ENCODE measurements around the gene NRG2.

NRG2 gene

DNA sequence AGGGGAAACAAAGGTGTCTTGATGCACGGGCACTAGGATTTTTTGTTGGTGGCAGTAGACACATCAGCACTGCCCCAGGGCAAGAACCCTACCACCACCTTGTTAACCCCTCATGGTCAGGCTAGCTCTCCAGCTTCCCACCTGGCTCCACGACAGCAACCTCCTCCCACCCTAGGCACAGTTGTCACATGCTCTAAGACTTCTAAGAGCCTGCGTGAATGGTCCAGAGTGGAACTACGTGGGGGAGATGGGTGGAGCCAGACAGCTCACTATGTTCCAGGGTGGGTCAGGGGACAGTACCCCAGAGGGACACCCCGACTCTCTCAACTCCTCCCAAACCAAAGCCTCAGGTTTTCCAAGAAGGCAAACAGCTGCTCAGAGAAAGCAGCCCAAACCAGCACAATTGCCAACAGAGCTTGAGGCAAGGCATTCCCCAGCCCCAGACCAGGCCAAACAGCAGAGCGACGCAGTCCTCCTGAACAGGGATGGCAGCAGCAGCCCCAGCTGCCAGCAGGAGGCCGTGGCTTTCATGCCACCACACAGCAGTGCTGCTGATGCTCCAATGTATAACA is 78.0 kb downstream of the NRG2 start:
- DNase-seq, result no peak

DNA sequence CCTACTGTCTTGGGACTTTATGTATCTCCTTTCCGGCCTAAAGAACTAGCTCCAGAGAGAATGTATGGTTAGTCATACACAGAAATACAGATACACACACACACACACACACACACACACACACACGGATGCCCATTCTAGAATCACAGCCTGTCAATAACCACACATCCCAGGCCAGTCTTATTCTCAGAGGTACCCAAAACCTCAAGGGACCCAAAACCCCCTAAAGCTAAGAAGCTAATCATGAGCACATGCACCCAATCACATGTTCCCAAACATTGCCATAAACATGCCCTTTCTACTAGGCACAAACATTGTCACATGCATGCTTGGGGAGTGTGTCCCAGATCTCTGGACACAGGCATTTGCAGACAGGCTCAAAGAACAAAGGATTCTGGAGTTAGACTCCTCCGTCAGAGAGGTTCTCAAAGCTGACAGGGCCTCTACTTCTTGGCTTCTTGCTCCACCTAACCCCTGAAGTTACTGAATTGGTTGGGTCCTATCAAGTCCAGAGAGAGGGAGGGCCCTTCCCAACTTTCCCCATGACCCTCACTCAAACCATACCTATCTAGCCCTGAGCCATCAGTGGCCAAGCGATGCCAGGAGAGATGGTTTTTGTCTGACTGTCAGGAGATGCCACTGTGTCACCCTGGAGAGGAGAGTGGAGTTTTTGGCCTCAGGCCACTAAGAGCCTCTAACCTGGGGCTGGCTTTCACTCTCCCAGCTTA is 78.7 kb downstream of the NRG2 start:
- no peak for DNase-seq

DNA sequence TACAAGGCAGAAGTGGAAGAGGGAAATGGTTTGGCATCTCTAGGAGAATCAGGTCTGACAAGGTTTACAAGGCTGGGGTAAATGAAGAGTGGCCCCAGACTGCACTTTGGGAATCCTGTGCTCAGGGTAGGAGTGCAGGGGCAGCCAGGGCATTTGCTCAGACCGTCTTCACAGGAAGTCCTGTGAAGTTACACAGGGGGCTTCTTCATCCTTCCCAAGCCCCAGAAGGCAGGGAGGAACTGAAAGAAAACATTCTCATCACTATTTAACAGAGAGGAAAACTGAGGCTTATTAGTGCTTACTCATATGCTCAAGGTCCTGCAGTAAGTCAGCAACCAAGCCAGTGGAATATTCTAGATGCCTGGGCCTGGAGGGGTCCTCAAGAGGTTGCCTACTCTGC is 80.7 kb downstream of the NRG2 start:
- no peak for DNase-seq

DNA sequence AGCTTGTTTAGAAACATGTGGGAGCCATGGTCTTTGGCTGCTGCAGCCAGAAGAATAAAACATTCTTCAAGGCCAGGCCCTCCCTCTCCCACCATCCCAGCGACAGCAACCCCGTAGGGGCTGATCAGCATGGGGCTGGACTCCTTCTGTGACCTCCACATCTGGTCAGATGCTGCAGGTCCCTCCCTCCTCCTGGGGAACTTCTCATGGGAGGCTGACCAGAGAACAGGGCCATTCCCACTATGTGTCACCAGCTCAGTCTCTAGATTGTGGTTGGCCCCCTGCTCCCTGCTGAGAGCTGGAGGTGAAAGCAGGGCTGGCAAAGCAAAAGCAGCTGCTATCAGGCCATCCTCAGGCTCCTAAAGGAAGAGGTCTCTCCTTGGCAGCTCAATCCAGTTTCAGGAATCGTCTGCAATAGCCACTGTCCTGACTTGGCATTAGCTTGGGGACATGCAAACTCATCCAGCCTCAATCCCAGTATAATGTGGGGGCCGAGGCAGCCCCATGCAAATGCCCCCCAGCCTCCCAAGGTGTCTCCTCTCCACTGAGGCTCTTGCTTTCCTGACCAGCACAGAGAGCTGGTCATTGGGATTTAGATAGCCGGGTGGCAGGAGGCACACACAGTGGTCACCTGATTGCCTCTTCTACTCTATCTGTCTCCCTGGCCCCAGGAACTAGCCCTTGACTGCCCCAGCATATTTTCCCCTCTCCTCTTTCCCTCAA is 81.5 kb downstream of the NRG2 start:
- no peak for DNase-seq

- no peak for DNase-seq
These were observed 82.2 kb downstream of the NRG2 start for GRCh38 chr5:139960723-139961383.

DNA sequence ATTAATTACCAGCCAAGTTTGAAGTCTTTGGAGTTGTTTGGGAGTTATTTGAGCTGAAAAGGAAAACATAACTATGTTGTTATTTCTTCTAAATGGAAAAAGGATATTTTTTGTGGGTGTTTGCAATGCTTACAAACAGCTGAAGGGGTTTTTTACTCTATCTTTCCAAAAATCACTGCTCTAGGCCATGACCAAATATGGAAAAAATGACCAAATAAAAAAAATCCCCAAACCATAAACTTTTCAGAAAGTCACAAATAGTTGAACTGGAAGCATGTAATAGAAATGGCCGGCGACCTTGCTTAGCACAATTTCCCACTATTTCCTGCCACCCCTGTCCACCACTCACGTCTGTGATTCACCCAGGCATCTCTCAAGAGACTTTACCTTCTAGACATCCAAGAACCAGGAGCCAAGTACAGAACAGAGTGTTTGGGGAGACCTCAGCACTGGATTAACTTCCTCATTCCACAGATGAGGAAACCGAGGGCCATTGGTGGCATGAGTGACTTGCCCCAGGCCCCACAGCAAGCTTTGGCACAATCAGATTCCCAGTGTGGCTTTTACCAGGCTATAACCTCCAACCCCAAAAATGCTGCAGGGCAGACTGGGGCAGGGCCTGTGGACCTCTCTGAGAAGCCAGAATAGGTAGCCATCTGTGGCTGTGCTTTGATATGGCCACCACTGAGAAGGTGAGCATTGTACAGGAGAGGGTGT is 84.5 kb downstream of the NRG2 start:
- DNase-seq, result no peak

DNA sequence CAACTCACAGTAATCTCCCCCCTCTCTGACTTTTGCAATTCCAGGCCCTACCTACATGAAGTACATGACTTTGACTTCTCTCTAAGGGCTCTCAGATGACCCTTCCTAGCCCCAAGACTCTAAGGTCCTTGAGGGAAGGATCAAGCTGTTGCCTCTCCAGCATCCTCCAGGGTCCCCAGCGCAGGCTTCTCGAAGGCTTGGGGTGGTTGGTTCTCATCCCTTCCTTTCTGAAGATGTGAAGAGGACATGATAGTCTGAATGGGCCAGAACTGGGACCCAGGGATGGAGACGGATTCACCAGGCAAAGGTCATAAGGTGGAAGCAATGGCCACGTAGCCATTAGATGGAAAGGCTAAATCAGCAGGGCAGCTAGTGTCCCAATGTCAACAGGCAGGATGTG is 86.8 kb downstream of the NRG2 start:
- no peak for DNase-seq

DNA sequence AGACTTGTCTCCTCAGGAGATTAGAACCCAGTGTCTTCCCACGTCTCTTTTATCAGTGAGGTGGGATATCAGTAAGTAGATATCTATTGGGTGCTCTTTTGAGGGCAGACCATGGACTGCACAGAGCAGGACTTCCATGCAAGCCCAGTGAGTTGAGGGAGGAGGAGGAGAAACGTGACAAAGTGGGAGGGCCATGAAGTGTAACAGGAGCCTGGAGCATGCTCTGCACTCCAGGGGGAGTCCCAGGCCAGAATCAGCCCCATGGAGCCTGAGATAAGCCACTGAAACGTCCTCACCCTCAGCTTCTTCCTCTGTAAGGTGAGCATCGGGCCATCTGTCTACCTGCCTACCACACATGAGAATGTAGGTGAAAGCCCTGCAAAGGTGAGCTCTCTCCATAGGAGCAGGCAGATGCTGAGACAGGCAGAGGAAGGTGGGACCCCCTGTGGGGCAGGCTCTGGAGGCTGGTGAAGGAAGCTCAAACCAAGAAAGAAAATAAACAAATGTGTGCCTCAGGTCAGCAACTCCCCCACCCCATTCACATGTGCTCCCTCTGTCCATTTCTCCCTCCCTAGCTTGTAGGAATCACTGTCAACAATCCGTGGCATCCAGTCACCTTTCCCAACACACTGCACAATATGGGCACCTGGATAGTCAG is 87.4 kb downstream of the NRG2 start:
- no peak for DNase-seq

DNA sequence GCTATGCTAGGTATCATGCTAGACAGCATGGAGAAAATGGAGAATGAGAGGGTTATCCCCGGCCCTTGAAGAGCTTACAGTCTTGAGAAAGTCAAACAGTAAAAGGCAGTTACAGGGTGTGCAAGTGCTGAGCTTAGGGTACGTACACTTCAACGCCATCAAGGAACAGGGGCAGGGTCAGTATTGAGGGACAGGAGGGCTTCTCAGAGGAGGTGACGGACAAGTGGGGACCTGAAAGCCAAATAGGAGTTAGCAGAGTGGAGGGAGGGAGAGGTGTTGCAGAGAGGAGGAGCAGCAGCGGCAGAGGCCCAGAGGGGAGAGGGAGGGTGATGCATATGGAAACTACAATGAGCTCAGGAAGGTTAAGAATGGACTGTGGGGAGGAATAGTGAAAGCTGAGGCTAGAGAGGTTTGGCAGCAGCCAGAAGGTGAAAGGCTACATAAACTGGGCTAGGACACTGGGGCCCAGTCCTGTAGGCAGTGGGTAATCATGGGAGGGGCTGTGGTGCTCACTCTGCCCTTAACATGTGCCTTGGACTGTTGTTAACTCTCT is 88.0 kb downstream of the NRG2 start:
- DNase-seq, result no peak

GRCh38 chr5:139954462-139954861 is 88.6 kb downstream of the NRG2 start:
- DNase-seq, result no peak

DNA sequence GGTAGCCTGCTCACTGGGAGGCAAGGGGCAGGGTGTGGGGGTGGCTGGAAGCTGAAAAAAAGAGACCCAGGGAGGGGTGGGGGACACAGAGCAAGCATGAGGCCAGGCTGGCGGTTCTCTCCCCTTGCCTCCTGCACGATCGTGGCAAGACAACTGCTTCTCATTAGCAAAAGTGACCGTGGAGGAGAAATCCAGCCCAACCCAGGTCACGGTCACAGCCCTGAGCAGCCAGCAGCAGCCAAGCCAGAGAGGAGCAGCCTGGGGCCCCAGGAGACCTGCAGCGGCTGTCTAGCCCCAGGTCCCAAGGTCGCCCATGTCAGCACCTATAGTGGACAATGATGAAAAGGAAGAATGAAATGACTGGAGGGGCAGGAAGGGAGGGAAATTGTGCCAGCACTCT is 89.1 kb downstream of the NRG2 start:
- no peak for DNase-seq

GRCh38 chr5:139952574-139952973 is 90.5 kb downstream of the NRG2 start:
- DNase-seq, result no peak

- DNase-seq, result no peak
These were observed 91.1 kb downstream of the NRG2 start for GRCh38 chr5:139951983-139952382.

DNA sequence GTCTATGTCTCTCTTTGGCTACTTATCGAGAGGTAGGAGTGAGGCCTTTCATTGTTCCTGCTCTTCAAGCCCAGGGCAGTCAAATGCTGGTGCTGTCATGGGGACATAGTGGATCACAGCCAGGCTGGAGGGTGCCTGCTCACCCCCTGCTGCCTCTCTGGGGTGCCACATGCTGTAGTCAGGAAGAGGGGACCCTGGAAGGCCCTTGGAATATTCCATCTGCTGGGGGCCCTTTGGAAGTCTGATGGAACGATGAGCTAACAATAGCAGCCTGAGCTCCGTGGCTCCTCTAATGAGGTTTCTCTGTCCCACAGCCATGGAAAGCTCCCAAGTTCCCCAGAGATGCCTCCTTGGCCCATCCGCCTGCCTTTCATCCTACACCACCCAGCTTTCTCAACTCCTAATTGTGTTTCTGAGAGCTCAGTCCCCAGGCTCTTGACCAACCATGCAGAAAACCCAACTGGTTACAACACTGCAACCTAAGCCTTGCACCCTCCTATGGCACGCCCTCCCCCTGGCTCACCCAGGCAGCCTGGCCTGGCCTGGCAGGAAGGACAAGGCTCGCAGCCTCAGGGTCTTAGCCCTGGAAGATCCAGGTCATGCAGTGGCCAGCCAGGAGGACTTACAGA is 91.7 kb downstream of the NRG2 start:
- no peak for DNase-seq

GRCh38 chr5:139950436-139950835 is 92.7 kb downstream of the NRG2 start:
- no peak for DNase-seq

DNA sequence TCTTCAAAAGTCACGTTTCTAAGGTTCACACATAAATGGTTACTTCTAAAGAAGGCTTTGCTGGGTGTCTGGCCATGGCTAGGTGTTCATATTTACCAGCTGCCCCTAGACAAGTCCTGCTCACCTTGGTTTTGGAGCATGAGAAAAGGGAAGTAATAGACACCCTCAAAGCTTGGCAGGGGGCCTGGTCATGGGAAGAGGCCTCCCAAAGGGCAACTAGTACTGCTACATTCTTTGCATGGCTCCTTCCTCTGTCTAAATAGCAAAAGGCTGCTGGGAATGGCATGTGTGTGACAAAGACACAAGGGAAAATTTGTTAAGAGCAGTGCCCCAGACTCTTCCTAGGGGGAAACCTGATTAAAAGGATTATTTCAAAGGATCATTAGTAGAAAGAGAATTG is 93.4 kb downstream of the NRG2 start:
- DNase-seq, result no peak

DNA sequence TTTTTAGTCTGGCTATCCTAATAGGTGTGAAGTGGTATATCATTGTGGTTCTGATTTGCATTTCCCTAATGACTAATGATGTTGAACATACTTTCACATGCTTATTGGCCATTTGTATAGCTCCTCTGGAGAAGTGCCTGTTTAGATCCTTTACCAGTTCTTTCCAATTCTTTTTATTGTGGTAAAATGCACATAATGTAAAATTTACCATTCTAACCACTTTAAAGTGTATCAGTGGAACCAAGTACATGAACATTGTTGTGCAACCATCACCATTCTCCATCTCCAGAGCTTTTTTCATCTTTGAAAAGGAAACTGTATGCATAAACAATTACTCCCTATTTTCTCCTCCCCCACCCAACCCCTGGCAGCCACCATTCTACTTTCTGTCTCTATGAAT is 95.4 kb downstream of the NRG2 start:
- no peak for DNase-seq

DNA sequence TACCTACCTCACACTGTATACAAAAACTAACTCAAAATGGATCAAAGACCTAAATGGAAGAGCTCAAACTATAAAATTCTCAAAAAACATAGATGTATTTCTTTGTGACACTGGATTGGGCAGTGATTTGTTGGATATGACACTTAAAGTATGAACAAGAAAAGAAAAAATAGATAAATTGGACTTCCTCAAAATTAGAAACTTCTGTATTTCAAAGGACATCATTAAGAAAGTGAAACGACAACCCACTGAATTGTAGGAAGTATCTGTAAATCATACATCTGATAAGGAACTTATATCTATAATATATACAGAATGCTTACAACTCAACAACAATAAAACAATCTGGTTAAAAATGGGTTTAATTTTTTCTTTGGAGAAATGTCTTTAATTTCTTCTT is 96.7 kb downstream of the NRG2 start:
- DNase-seq, result no peak

DNA sequence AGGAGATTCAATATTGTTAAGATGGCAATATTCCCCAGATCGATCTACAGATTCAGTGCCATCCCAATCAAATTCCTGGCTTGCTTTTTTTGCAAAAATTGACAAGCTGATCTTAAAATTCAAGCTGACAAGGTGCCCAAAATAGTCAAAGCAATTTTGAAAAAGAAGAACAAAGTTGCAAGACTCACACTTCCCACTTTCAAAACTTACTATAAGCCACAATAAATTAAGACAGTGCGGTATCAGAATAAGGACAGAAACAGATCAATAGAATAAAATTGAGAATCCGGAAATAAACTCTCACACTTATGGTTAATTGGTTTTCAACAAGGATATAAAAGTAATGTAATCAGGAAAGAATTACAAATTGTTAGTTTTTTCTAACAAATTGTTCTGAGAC is 97.1 kb downstream of the NRG2 start:
- DNase-seq, result no peak

DNA sequence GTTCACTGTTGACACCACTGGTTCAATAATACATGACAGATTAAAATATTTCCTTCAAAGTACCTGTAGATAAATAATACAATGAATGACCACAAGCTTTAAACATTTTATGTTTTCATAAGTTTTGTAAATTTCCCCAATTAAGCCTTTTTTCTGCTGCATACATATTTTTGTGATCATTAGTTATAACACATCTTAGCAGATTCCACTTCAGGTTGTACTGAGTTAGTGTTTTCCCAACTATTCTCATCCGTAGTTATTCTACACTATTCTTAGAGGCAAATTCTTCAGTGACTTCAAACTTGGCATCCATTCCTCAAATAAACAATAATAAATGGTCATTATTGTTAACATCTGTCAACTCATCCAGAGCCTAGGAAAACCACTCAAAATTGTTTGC is 100.9 kb downstream of the NRG2 start:
- DNase-seq, result no peak

DNA sequence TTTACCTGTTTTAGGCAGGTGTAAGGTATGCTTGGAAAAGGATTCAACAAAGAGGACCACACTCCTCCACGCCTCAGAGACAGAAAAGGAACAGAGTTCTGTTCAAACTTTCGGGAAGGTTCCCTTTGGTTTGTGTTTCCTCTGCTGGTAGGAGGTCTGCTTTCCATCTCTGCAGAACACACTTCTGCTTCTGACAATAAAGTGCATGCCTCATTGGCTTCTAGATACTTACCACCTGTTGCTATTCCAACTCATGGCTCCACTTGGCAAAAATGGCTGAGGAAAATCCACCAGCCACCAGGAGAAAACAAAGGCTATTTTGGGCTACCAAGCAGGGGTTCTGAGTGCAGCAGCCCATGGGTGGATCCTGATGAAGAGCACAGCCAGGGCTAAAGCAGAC is 112.7 kb downstream of the NRG2 start:
- DNase-seq, result no peak

All from NCI-H774 (cell line).